HG03064 (cell line): Measurements from ENCODE around the gene SLCO2B1.

Experiments used
- ATAC-seq: cut with Tn5 transposase; IDR thresholded peaks from one replicate; pipeline ENCODE4 v1.9.1; 2021; ENCODE audit warnings: low read depth; ENCODE audit not compliant: unreplicated experiment

The SLCO2B1 gene

GRCh38 chr11:75214411-75214821, 63.5 kb downstream of the SLCO2B1 start:
- ATAC-seq = no peak

- ATAC-seq = no peak
Measured at GRCh38 chr11:75214843-75215242, 63.9 kb downstream of the SLCO2B1 start.

- ATAC-seq = no peak
Measured at GRCh38 chr11:75219869-75220268, 69.0 kb downstream of the SLCO2B1 start.

GRCh38 chr11:75223954-75224643, 73.2 kb downstream of the SLCO2B1 start:
- no peak for ATAC-seq

GRCh38 chr11:75225794-75226193, 74.9 kb downstream of the SLCO2B1 start:
- ATAC-seq = no peak

- ATAC-seq = no peak
Measured at GRCh38 chr11:75229466-75229865, 78.6 kb downstream of the SLCO2B1 start.

- no peak for ATAC-seq
Measured at GRCh38 chr11:75230621-75231020, 79.7 kb downstream of the SLCO2B1 start.

GRCh38 chr11:75233754-75234172, 82.9 kb downstream of the SLCO2B1 start:
- ATAC-seq = no peak

GRCh38 chr11:75236062-75236461, 85.2 kb downstream of the SLCO2B1 start:
- no peak for ATAC-seq

GRCh38 chr11:75237050-75237449, 86.1 kb downstream of the SLCO2B1 start:
- no peak for ATAC-seq

- ATAC-seq = no peak
Measured at GRCh38 chr11:75238595-75239440, 87.9 kb downstream of the SLCO2B1 start.

GRCh38 chr11:75239531-75240290, 88.8 kb downstream of the SLCO2B1 start:
- no peak for ATAC-seq

- ATAC-seq = no peak
Measured at GRCh38 chr11:75240311-75241035, 89.6 kb downstream of the SLCO2B1 start, which contains the start of gene TPBGL. Gene TPBGL, plus strand, starts transcription at chr11:75240774. Its CDS starts 276 bp downstream, at chr11:75241050.

GRCh38 chr11:75241036-75241905, 90.4 kb downstream of the SLCO2B1 start:
- peak; percentile 94 for ATAC-seq

- no peak for ATAC-seq
Measured at GRCh38 chr11:75241906-75242644, 91.2 kb downstream of the SLCO2B1 start.

- ATAC-seq = no peak
Measured at GRCh38 chr11:75242722-75243600, 92.1 kb downstream of the SLCO2B1 start.

GRCh38 chr11:75244052-75244814, 93.3 kb downstream of the SLCO2B1 start:
- ATAC-seq = no peak
